GM19351 (cell line): ENCODE results near the gene OR52A5.

Source experiments
- ATAC-seq: cut with Tn5 transposase; IDR thresholded peaks from one replicate; pipeline ENCODE4 v1.9.1; 2021; ENCODE audit warnings: mild to moderate bottlenecking, moderate library complexity; ENCODE audit not compliant: unreplicated experiment

Gene OR52A5

GRCh38 chr11:5117588-5117987 is 20.6 kb downstream of the OR52A5 start:
- no peak for ATAC-seq

GRCh38 chr11:5115339-5115738 is 22.8 kb downstream of the OR52A5 start:
- no peak for ATAC-seq

DNA sequence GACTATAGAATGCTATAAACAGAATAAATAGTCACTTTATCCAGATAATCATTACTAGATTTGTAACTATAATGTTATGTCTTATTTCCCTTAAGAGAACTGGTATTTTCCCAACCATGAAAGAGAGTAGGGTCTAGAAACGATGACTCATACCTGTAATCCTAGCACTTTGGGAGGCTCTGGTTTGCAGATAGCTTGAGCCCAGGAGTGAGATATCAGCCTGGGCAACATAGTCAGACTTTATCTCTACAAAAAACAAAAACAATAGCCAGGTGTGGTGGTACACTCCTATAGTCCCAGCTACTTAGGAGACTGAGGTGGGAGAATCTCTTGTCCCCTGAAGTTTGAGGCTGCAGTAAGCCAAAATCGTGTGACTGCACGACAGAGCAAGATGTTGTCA is 30.9 kb downstream of the OR52A5 start:
- no peak for ATAC-seq

- ATAC-seq, result no peak
Measured at GRCh38 chr11:5103066-5103465, 35.1 kb downstream of the OR52A5 start.

GRCh38 chr11:5102246-5102645 is 35.9 kb downstream of the OR52A5 start:
- ATAC-seq, result no peak

- ATAC-seq, result no peak
Measured at GRCh38 chr11:5096011-5096410, 42.1 kb downstream of the OR52A5 start.

DNA sequence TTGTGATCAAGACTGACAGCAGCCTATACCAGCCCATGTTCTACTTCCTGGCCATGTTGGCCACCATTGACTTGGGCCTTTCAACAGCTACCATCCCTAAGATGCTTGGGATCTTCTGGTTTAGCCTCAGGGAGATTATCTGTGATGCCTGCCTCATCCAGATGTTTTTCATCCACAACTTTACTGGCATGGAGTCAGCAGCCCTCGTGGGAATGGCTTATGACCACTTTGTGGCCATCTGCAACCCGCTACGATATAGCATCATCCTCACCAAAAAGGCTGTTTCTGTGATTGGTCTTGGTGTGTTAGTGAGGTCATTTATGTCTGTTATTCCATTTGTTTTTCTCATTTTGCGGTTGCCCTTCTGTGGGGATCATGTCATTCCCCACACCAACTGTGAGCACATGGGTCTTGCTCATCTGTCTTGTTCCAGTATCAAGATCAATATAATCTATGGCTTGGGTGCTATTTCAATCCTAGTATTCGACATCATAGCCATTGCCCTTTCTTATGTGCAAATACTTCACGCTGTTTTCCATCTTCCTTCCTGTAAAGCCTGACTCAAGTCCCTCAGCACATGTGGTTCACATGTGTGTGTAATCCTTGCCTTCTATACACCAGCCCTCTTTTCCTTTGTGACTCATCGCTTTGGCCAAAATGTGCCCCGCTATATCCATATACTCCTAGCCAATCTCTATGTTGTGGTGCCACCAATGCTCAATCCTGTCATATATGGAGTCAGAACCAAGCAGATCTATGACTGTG is 45.2 kb downstream of the OR52A5 start:
- no peak for ATAC-seq

GRCh38 chr11:5090668-5091067 is 47.5 kb downstream of the OR52A5 start:
- ATAC-seq, result no peak

DNA sequence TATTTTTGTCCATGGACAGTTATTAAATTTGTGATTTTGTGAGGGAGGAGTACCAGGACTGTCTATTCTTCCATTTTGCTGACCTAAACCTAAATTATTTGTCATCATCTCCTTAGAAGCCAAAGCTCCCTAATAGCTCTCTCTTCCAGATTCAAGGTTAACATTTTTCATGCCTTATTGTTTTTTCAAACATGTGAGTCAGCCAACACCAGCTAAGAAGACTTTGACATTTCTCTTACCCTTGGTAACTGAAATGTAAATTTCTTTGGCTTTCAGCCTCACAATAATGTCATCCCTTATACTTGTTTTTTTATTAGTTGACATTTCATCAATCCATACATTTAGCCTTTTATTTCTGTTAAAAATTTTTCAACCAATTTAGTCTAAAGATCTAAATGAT is 49.6 kb downstream of the OR52A5 start:
- ATAC-seq, result no peak

- no peak for ATAC-seq
Measured at GRCh38 chr11:5083602-5084001, 54.6 kb downstream of the OR52A5 start.

GRCh38 chr11:5081405-5081804 is 56.8 kb downstream of the OR52A5 start:
- no peak for ATAC-seq
